GM19452 (cell line): ENCODE data around the gene SLC35F3.

Experiments used
- ATAC-seq: cut with Tn5 transposase; IDR thresholded peaks from one replicate; pipeline ENCODE4 v1.9.1; 2021; ENCODE audit not compliant: unreplicated experiment

SLC35F3 gene

GRCh38 chr1:234019387-234019786, 114.9 kb downstream of the SLC35F3 start:
- ATAC-seq, result no peak

DNA sequence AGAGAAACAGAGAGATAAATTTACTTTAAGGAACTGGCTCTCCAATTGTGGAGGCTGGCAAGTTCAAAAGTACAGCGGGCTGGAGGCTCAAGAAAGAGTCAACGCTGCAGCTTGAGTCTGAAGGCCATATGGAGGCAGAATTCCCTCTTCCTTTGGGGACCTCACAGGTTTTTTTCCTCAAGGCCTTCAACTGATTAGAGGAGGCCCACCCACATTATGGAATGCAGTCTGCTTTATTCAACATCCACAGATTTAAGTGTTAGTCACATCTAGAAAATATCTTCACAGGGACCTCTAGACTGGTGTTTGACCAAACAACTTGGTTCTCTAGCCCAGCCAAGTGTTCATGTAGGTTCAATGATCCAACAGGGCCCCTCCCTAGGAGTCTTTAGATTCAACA, 117.8 kb downstream of the SLC35F3 start:
- no peak for ATAC-seq

DNA sequence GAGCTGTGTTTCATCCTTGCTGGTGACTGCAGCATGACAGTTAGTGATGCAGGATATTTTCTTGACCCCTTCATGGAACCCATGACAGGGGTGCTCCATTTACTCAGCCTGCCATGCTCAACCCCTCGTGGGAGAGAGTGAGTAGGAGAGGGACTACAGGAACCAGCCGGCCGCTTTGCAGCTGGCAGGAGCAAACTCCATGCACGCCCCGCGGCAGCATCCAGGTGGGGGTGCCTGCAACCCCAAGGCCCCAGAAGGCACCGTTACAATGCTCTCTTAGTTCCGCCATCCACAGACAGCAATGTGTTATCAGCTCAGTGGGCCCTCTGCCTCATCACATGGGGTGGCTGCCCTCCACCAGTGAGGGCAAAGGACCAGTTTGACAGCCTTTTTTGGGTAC, 135.1 kb downstream of the SLC35F3 start:
- ATAC-seq, result no peak

DNA sequence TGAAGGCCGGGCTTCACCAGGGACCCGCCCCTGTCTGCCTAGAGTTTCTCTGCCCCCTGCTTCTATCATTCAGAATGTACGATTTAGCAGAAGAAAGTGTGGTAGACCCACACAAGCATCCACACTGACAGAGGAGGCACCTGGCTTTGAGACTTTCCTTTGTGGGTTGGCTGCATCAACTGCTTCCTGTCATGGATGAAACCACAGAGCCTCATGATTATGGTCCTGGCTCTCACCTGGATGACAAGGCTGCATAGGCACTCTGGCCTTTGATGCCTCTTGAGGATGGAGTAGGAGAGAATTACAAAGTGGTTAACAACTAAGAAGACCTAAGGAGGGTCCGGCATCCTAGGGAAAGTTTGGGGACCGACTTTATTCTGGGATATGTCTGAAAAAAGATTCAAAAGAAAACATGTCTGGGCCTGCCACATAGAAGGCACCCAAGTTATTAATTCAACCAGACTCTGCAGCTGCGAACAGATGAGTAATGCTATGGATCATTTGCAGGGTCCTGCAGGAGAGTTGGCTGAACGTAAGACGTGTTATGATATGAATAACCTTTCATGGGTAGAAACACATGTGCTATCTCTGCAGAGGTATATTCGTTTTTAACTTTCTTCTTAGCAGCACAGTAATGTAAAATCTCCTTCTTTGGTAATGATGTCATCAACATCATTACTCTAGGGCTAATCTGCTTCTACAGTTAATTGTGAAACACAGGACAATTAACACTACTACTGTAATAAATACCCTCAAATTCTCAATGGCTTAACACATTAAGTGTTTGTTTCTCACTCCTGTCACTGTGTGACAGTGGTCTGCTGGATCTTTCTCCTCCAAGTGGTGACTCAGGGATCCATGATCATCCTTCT, 136.2 kb downstream of the SLC35F3 start:
- ATAC-seq, result no peak

GRCh38 chr1:234044079-234044478, 139.6 kb downstream of the SLC35F3 start:
- ATAC-seq, result no peak

DNA sequence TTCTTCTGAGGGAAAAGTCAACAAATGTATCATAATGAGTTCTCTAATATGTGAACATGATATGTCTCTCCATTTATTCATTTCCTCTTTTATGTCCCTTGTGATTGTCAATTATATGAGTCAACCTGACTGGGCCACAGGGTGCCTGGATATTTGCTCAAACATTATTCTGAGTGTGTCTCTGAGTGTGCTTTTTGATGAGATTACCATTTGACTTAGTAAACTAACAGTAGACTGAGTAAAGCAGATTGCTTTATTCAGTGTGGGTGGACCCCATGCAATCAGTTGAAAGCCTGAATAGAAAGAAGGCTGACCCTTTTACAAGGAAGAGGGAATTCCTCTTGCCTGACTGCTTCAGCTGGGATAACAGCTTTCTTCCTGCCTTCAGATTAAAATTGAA, 142.6 kb downstream of the SLC35F3 start:
- no peak for ATAC-seq

GRCh38 chr1:234062166-234062565, 157.7 kb downstream of the SLC35F3 start:
- no peak for ATAC-seq

- ATAC-seq, result no peak
Observed at GRCh38 chr1:234065794-234066447, 161.4 kb downstream of the SLC35F3 start.

DNA sequence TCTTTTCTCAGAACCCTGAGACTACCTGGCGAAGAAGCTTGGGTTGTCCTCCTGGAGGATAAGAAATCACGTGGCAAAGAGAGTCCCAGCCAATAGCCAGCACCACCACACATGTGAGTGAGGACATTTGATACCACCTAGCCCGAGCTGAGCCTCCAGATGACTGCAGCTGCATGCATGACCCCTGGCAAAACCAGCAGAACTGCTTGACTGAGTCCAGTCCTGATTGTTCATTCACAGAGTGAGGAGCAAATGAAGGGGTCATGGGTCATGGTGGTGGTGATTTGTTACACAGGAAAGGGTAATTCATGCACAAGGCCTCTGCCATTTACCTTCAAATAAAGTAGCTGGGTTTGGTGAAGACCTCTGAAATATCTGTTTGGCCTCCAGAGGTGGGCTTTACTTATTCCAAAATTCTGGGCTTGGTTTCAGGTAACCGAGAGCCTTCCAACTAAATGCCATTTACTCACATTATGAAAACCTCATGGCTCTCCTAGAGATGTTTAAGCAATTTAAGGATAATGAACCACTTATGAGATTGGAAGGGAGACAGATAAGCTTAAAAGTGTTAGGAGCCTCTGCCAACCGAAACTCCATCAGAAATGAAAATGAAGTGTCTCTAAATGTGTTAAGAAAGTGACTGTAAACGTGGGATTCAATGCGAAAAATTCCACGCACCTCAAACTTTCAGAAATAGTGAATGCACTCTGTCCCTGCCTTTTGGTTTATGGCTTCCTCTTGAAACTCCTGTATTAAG, 163.3 kb downstream of the SLC35F3 start:
- no peak for ATAC-seq

DNA sequence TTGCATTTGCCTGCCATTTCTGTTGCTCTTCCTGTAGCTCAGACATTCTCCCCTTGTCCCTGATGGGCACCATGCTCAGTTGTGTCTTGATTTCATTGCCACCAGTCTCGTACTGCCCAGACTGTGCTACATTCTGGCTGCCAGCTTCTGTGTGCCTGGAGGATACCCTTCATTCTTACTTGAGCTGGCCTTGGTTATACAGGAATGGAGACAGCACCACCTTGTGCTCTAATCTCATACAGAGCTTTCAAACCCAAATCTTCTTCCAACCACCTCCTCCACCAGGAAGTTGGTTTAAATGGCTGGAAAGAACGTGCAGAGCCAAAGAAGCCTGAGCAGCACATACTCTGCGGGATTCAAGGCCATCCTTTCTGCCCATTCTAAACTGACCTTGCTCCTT, 165.3 kb downstream of the SLC35F3 start:
- ATAC-seq, result no peak

GRCh38 chr1:234072793-234073192, 168.3 kb downstream of the SLC35F3 start:
- ATAC-seq, result no peak

DNA sequence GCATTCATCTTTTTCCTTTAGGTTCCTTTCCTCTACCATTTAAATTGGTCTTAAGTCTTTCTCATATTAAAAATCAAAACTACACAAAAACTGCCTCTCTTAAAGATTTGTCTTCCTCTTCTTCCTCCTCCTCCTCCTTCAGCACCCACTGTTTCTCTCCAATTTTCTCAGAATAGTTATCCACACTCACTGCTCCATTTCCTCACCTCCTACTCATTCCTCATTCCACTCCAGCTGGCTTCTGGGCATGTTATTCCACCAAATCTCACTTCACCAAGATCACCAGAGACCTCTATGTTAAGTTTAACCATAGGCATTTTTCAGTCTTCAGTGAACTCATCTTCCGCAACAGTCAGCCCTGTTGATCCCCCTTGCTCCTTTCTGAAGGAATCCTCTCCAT, 173.7 kb downstream of the SLC35F3 start:
- no peak for ATAC-seq

DNA sequence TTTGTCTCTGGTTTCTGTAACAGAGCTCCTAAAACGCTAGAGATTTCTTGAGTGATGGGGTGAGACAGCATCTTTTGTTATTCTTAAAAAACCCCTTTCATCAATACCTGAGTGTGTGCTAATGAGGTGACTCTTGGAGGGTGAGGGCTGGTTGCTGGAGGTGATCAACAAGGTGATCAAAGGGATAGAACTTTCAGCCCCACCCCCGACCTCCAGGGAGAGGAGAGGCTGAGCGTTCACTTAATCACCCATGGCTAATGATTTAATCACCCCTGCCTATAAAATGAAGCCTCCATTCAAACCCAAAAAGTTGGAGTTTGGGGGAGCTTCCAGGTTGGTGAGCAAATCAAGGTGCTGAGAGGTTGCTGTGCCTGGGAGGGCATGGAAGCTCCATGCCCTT, 175.4 kb downstream of the SLC35F3 start:
- ATAC-seq, result no peak

DNA sequence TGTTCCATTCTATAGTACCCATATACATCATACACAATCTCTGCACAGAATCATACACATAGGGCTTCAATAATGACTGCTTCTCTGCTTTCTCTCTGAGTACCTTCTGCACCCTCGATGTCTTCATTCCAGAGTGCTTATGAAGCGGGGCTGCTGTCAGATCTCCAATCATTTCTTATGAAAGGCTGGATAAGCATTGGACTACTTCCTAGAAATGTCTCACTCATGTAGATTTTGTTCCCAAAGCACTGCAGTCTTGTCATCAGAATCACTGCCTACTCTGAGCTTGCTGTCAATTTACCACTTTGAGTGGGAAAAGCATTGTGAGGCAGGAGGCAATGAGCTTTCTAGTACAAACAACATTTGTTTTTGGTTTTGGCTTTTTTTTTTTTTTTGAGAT, 179.0 kb downstream of the SLC35F3 start:
- no peak for ATAC-seq

DNA sequence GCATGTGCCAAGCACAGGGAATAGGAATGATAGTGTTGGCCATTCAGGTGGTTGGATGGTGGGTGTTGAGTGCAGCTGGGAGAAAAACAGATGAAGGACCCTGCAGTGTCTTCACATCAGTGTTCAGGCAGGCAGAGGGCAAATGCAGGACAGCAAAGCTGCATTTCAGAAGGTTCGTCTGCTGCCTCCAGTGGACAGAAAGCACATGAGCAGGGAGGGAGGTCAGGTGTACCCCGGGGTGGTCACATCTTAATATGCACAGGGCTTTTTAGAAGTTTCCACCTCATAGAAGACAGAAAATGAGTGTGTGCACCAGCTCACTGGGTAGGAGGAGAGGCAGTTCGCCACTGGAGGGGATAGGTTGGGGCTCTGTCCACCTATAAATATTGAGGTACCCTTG, 184.9 kb downstream of the SLC35F3 start:
- ATAC-seq, result no peak

- no peak for ATAC-seq
Observed at GRCh38 chr1:234090212-234091064, 186.0 kb downstream of the SLC35F3 start.

- ATAC-seq, result no peak
Observed at GRCh38 chr1:234091065-234091401, 186.6 kb downstream of the SLC35F3 start.

DNA sequence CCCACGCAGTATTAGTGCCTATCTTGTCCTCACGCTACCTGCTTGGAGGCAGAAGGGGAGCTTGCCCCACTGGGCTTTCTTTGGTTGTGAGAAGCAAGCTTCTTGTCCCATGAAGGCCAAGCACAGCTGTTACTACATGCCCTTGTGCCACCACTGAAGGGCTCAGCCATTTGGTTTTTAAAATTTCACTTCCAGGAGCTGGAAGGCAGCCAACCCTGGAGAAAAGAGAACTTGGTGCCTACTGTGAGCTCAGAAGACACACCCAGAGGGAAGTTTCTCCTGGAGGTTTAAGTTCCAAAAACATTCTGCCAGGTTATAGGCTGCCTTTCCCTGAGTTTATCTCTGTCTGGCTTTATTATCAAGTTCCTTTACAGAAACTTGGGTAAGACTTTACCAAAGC, 187.4 kb downstream of the SLC35F3 start:
- ATAC-seq, result no peak

DNA sequence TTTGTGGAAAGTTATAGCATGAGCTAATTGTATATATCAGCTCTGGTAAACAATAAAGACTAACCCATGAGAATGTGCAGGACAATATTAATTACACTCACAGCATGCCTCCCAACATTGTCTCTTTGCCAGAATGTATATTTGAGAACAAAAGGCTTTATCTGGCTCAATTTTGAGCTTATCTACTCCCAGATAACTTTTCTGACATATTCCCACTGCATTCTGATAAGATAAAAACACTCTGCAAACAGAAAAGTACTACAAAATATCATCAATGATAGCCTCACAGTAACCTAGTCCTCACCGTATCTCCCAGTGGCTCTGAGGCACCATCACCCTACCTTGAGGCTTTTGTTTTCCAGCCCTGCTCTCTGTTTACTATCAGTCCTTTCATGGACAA, 188.6 kb downstream of the SLC35F3 start:
- no peak for ATAC-seq

DNA sequence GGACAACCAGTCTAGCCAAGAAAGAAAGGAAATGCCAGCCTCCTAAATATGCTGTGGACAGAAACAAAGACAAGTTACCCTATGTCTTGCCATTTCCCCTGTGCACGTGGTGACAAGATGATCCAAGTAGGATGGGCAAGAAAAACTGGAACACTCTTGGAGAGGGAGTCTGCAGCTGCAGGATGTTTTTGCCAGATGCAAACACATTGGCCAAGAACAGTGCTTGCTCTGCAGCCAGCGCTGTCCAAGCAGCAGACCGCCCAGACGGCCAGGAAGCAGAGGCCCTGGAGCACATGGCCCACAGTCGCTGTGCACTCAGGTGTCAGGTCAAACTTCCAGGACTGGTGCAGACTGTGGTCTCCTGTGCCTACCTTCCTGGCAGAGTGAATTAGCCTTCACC, 189.3 kb downstream of the SLC35F3 start:
- no peak for ATAC-seq

DNA sequence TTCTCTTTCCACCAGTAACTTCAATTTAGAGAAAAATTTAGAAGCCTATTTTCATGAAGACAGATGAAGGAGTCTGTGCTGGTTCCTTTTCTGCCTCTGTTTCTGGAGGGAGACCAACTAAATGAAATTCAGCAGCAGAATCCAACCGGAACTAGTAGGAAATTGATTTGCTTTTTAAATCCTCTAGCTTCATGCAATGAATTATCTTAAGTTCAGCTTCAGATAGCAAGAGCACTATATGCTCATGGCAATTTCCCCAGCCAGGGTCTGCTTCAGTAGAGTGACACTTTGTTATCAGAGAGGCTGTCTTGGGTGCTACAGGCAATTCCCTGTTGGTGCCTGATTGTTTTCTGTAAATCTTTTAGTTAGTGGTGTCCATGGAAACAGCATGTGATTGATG, 189.7 kb downstream of the SLC35F3 start:
- ATAC-seq, result no peak
